ENCODE results near the gene DELE1.

DELE1 gene

DNA sequence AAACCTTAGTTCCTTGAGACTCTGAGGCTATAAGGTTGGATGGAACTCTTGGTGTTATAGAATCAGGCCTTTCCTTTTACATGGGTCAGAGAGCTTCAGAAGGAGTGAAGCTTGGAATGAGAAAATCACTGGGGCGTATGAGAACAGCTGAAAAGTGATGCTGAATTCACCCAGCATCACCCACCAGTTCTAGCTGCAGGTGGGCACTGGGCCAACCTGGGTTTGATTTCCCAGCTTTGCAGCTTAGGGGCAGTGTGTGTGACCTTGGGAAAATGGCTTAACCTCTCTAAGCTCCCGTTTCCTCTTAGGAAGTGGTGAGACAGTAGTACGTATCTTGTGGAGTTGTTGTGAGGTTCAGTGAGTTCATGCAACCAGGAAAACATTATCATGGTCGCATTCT is 23.6 kb downstream of the DELE1 start:
- Histone ChIP-seq H3K4me2 (ENCODE audit: low read length) (no peak overlapping the region), H3K9ac (no peak overlapping the region), H3K4me3 (ENCODE audit: low read depth, low read length) (no peak overlapping the region), H3K36me3 (ENCODE audit: control insufficient read depth, insufficient read depth, low read length) (no peaks in the 10 kb centered on the region), H3K9me3 (ENCODE audit: control insufficient read depth, low read length) (no peaks in the 10 kb centered on the region), H3K27me3 (ENCODE audit: control insufficient read depth, insufficient read depth, low read length) (no peaks in the 10 kb centered on the region), H2AFZ (no peak overlapping the region), H3K79me2 (no peaks in the 10 kb centered on the region), H3K4me1 (peaks cover 20% of the 10 kb centered on the region), H3K27ac (no peak overlapping the region)
- TF ChIP-seq, protein P1, sequence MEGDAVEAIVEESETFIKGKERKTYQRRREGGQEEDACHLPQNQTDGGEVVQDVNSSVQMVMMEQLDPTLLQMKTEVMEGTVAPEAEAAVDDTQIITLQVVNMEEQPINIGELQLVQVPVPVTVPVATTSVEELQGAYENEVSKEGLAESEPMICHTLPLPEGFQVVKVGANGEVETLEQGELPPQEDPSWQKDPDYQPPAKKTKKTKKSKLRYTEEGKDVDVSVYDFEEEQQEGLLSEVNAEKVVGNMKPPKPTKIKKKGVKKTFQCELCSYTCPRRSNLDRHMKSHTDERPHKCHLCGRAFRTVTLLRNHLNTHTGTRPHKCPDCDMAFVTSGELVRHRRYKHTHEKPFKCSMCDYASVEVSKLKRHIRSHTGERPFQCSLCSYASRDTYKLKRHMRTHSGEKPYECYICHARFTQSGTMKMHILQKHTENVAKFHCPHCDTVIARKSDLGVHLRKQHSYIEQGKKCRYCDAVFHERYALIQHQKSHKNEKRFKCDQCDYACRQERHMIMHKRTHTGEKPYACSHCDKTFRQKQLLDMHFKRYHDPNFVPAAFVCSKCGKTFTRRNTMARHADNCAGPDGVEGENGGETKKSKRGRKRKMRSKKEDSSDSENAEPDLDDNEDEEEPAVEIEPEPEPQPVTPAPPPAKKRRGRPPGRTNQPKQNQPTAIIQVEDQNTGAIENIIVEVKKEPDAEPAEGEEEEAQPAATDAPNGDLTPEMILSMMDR (IDR thresholded peaks at IDR 0.05): no peak

DNA sequence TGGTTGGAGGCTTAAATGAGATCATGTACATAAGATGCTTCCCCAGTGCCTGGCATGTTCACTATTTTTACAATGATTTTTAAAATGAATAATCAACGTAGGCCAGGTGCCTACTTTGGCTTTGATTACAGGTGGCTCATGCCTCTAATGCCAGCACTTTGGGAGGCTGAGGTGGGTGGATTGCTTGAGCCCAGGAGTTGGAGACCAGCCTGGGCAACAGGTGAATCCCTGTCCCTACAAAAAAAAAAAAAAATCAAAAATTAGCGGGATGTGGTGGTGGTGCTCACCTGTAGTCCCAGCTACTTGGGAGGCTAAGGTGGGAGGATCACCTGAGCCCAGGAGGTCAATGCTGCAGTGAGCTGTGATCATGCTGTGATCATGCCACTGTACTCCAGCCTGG is 25.1 kb downstream of the DELE1 start:
- Histone ChIP-seq H3K27me3 (ENCODE audit: control insufficient read depth, insufficient read depth, low read length) (no peaks in the 10 kb centered on the region), H3K4me2 (ENCODE audit: low read length) (no peak overlapping the region), H3K9ac (no peak overlapping the region), H3K4me1 (peaks cover 20% of the 10 kb centered on the region), H3K4me3 (ENCODE audit: low read depth, low read length) (no peak overlapping the region), H3K9me3 (ENCODE audit: control insufficient read depth, low read length) (no peaks in the 10 kb centered on the region), H3K27ac (no peak overlapping the region), H3K36me3 (ENCODE audit: control insufficient read depth, insufficient read depth, low read length) (no peaks in the 10 kb centered on the region), H3K79me2 (no peaks in the 10 kb centered on the region), H2AFZ (no peak overlapping the region)
- TF ChIP-seq, protein P1 (IDR thresholded peaks at IDR 0.05): no peak

DNA sequence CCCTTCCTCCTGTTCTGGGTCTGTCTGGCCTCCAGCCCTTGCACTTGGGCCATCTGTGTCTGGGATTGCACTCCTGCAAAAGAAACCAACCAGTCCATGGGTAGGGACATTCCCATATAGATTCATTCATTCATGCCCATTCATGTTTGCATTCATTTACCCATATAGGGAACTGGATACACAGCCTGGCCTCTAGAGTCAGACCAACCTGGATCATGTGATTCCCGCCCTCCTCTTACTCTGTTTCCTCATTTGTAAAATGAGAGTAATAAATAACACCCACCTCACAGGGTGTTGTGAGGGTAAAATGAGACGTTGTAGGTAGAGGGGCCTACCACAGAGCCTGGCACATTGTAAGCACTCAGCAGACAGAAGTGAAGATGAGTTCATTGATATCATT is 25.8 kb downstream of the DELE1 start:
- Histone ChIP-seq H3K9me3 (ENCODE audit: control insufficient read depth, low read length) (no peaks in the 10 kb centered on the region), H3K9ac (no peak overlapping the region), H3K4me1 (peaks cover 20% of the 10 kb centered on the region), H3K27me3 (ENCODE audit: control insufficient read depth, insufficient read depth, low read length) (no peaks in the 10 kb centered on the region), H3K36me3 (ENCODE audit: control insufficient read depth, insufficient read depth, low read length) (no peaks in the 10 kb centered on the region), H3K4me2 (ENCODE audit: low read length) (no peak overlapping the region), H2AFZ (no peak overlapping the region), H3K4me3 (ENCODE audit: low read depth, low read length) (no peak overlapping the region), H3K79me2 (no peaks in the 10 kb centered on the region), H3K27ac (no peak overlapping the region)
- TF ChIP-seq, protein P1 (IDR thresholded peaks at IDR 0.05): no peak

DNA sequence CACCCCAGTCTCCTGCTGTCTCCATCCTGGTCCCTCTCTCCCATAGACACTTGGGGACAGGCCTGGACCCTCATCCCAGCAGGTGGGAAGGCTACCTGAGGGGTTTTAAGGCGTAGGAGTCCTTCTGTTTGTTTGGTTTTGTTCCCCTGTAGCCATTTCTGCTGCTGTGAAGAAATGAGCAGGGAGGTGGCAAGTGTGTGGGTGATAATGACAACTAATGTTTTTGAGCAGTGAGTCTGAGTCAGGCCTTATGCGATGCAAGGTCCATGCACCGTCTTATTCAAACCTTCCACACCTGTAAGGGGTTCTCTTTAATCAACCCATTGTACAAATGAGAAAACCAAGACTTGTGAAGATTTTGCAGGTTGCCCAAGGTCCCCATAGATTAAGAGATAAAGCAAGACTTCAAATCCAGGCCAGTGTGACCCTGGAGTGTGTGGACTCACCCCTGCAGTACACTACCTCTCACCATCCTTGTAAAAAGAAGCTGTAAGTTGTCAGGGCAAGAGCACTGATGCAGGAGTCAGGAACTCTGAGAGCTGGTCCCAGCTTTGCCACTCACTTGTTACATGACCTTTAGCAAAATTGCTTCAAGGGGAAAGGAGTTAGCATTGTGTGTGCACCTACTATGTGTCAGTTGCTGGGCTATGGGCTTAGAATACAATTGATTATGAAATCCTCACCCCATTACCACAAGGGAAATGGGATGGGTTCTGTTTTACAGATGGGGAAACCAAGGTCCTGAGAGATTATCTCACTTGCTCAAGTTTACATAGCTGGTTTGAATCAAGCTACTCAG is 26.7 kb downstream of the DELE1 start:
- H3K27ac ChIP-seq: no peak overlapping the region
- TF ChIP-seq, protein P1 (IDR thresholded peaks at IDR 0.05): no peak
- no peak overlapping the region for H3K9ac ChIP-seq
- H3K9me3 ChIP-seq (ENCODE audit: control insufficient read depth, low read length): no peaks in the 10 kb centered on the region
- H3K4me3 ChIP-seq (ENCODE audit: low read depth, low read length): no peak overlapping the region
- H2AFZ ChIP-seq: no peak overlapping the region
- H3K79me2 ChIP-seq: no peaks in the 10 kb centered on the region
- peaks cover 20% of the 10 kb centered on the region for H3K4me1 ChIP-seq
- no peaks in the 10 kb centered on the region for H3K36me3 ChIP-seq (ENCODE audit: control insufficient read depth, insufficient read depth, low read length)
- no peak overlapping the region for H3K4me2 ChIP-seq (ENCODE audit: low read length)
- no peaks in the 10 kb centered on the region for H3K27me3 ChIP-seq (ENCODE audit: control insufficient read depth, insufficient read depth, low read length)

DNA sequence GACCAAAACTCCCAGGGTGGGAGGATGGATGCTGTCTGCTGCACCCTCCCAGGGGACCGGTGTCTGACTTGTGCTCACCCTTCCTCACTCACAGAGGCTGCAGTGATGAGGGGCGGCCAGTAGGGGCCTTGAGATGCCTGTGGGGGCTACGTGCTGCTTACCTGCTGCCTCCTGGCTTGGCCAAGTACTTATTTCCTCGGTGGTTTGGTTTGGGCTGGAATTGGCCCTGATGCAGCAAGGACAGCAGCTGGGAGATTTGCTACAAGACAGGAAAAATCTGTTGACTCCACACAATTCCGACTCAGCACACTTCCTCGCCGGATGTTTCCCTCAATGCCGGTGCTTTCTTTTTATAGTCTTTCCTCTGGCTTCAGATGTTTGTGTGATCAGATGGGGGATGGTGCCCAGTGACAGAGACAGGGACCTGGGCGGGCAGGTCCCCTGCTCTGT is 27.7 kb downstream of the DELE1 start:
- TF ChIP-seq, protein P1 (IDR thresholded peaks at IDR 0.05): peak; percentile 51
- Histone ChIP-seq H3K4me3 (ENCODE audit: low read depth, low read length) (peak overlapping the region; percentile 2), H3K79me2 (no peaks in the 10 kb centered on the region), H3K4me1 (peaks cover 20% of the 10 kb centered on the region), H3K36me3 (ENCODE audit: control insufficient read depth, insufficient read depth, low read length) (no peaks in the 10 kb centered on the region), H2AFZ (peak overlapping the region; percentile 64), H3K27ac (peak overlapping the region; percentile 52), H3K4me2 (ENCODE audit: low read length) (peak overlapping the region; percentile 20), H3K27me3 (ENCODE audit: control insufficient read depth, insufficient read depth, low read length) (no peaks in the 10 kb centered on the region), H3K9ac (no peak overlapping the region), H3K9me3 (ENCODE audit: control insufficient read depth, low read length) (no peaks in the 10 kb centered on the region)

Measured in parathyroid adenoma (tissue), 2 donors.